Measurements from ENCODE around the gene OR3A3. TPM values are rescaled to one million over a fixed set of nuclear protein-coding genes. Genes with fewer than 3 reads are reported as not detected.
"Not testable (repeated sequence)": the region's sequence is repeated elsewhere in the genome, so short reads cannot be mapped to it uniquely, and the experiment has no call there.

OR3A3 gene
- total RNA-seq, 2 donors from 2014 or later = not detected

- H3K27me3 ChIP-seq = no peaks in the 10 kb centered on the region
These were observed 12.9 kb upstream of the OR3A3 start, which contains the start of gene OR1E1 for GRCh38 chr17:3398310-3398709. OR1E1 (minus strand) TSS chr17:3398410; CDS start chr17:3398410, 0 bp downstream.

DNA sequence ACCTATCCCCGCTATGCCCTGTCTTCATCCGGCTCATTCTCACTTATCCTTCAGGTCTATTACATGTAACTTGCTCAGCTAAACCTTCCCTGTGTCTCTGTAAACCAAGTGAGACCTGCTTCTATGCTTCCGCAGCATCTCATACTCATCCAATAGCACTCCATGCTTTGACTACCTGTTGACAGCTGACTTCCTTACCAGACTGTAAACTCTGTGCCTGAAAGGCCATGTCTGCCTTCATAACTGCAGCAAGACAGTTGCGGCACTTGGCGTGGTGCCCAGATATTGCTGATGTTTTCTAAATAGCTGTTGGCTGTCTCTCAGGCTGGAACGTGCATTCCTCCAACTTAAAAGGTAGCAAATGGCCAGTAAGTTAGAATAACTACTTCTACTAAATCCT lies 11.1 kb upstream of the OR3A3 start:
- DNase-seq = no peak
- Histone ChIP-seq H3K4me1 (no peaks in the 10 kb centered on the region), H3K27ac (no peak overlapping the region), H3K4me3 (no peak overlapping the region), H3K27me3 (no peaks in the 10 kb centered on the region), H3K36me3 (no peaks in the 10 kb centered on the region), H3K9me3 (no peaks in the 10 kb centered on the region), H3K9ac (ENCODE audit: low read depth in 2 of 2, low read length in 2 of 2) (no peak overlapping the region)
- intact Hi-C loops (cut with DNase I) = no loop called here
- TF ChIP-seq, protein P1, sequence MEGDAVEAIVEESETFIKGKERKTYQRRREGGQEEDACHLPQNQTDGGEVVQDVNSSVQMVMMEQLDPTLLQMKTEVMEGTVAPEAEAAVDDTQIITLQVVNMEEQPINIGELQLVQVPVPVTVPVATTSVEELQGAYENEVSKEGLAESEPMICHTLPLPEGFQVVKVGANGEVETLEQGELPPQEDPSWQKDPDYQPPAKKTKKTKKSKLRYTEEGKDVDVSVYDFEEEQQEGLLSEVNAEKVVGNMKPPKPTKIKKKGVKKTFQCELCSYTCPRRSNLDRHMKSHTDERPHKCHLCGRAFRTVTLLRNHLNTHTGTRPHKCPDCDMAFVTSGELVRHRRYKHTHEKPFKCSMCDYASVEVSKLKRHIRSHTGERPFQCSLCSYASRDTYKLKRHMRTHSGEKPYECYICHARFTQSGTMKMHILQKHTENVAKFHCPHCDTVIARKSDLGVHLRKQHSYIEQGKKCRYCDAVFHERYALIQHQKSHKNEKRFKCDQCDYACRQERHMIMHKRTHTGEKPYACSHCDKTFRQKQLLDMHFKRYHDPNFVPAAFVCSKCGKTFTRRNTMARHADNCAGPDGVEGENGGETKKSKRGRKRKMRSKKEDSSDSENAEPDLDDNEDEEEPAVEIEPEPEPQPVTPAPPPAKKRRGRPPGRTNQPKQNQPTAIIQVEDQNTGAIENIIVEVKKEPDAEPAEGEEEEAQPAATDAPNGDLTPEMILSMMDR (IDR thresholded peaks at IDR 0.05) = no peak

More at GRCh38 chr17:3398310-3398709, 12.9 kb upstream of the OR3A3 start, which contains the start of gene OR1E1:
- TF ChIP-seq, protein P1 (IDR thresholded peaks at IDR 0.05) = no peak
- Histone ChIP-seq H3K9me3 (no peaks in the 10 kb centered on the region), H3K9ac (ENCODE audit: low read depth in 2 of 2, low read length in 2 of 2) (no peak within 1 kb of the TSS), H3K36me3 (no peaks in the 10 kb centered on the region), H3K4me3 (no peak within 1 kb of the TSS), H3K27ac (no peak within 1 kb of the TSS), H3K4me1 (no peaks in the 10 kb centered on the region)
- intact Hi-C loops (cut with DNase I) = no loop called here
- DNase-seq = no peak

GRCh38 chr17:3401786-3402185 lies 9.4 kb upstream of the OR3A3 start:
- Histone ChIP-seq H3K27ac (no peak overlapping the region), H3K27me3 (no peaks in the 10 kb centered on the region), H3K36me3 (no peaks in the 10 kb centered on the region), H3K9me3 (no peaks in the 10 kb centered on the region), H3K4me3 (no peak overlapping the region), H3K4me1 (no peaks in the 10 kb centered on the region), H3K9ac (ENCODE audit: low read depth in 2 of 2, low read length in 2 of 2) (no peak overlapping the region)
- no peak for DNase-seq
- TF ChIP-seq, protein P1 (IDR thresholded peaks at IDR 0.05) = no peak
- intact Hi-C loops (cut with DNase I) = no loop called here

GRCh38 chr17:3403856-3404255 lies 7.3 kb upstream of the OR3A3 start:
- H3K4me1 ChIP-seq = not testable (repeated sequence)

DNA sequence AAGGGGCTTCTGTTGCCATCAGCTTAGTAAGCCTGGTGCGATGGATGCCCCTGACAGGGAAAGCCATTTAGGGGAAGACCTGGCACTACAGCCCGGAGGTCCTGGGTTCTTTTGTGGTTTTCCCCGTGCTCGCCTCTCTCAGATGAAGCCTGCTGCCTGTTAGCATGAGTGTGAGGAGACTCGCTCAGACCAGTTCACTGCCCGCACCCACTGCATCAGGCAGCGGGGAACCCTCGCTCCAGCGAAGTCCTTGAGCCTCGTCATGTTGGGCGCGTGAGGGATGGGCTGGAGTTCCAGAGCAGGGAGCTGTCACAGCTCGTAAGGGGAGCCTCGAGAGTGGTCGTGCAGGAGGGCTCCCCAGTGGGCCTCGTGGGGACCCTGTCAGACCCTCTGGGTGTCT lies 1.0 kb downstream of the OR3A3 start:
- H3K36me3 ChIP-seq; H3K9me3 ChIP-seq; H3K4me1 ChIP-seq; H3K27me3 ChIP-seq; H3K27ac ChIP-seq; intact Hi-C loops (cut with DNase I); H3K4me3 ChIP-seq; H3K9ac ChIP-seq (ENCODE audit: low read depth in 2 of 2, low read length in 2 of 2); DNase-seq: not testable (repeated sequence)

More at GRCh38 chr17:3403856-3404255, 7.3 kb upstream of the OR3A3 start:
- DNase-seq; H3K27ac ChIP-seq; H3K36me3 ChIP-seq; H3K9me3 ChIP-seq; H3K9ac ChIP-seq (ENCODE audit: low read depth in 2 of 2, low read length in 2 of 2); H3K27me3 ChIP-seq; H3K4me3 ChIP-seq; intact Hi-C loops (cut with DNase I): not testable (repeated sequence)

DNA sequence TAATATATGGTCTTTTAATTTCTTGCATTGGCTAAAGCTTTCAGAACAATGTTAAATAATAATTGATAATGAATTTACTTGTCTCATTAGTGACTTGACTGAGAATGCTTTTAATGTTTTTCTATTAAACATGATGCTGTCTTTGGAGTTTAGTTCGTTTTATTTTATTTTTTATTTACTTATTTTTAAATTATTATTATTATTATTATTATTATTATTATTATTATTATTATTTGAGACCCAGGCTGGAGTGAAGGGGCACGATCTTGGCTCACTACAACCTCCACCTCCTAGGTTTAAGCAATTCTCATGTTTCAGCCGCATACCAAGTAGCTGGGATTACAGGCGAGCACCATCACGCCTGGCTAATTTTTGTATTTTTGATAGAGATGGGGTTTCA lies 4.4 kb downstream of the OR3A3 start:
- Histone ChIP-seq H3K9ac (ENCODE audit: low read depth in 2 of 2, low read length in 2 of 2) (no peak overlapping the region), H3K9me3 (no peaks in the 10 kb centered on the region), H3K27me3 (no peaks in the 10 kb centered on the region), H3K4me3 (no peak overlapping the region), H3K36me3 (no peaks in the 10 kb centered on the region), H3K27ac (no peak overlapping the region), H3K4me1 (no peaks in the 10 kb centered on the region)
- TF ChIP-seq, protein P1 (IDR thresholded peaks at IDR 0.05) = no peak
- intact Hi-C loops (cut with DNase I) = no loop called here
- DNase-seq = no peak

Data from colonic mucosa (tissue), 4 donors.